HG02623 (cell line): ENCODE measurements around the gene RASAL1.
"Not testable (repeated sequence)": the region's sequence is repeated elsewhere in the genome, so short reads cannot be mapped to it uniquely, and the experiment has no call there.

Source experiments
- ATAC-seq: cut with Tn5 transposase; IDR thresholded peaks from one replicate; pipeline ENCODE4 v1.9.1; 2021; ENCODE audit warnings: moderate library complexity; ENCODE audit not compliant: unreplicated experiment

RASAL1 gene

GRCh38 chr12:113119980-113120669 is 15.4 kb downstream of the RASAL1 start:
- no peak for ATAC-seq

GRCh38 chr12:113118142-113118541 is 17.4 kb downstream of the RASAL1 start:
- ATAC-seq = no peak

GRCh38 chr12:113117684-113118083 is 17.9 kb downstream of the RASAL1 start:
- not testable (repeated sequence) for ATAC-seq

- no peak for ATAC-seq
Measured at GRCh38 chr12:113116875-113117274, 18.7 kb downstream of the RASAL1 start.

- ATAC-seq = no peak
Measured at GRCh38 chr12:113115455-113116126, 20.0 kb downstream of the RASAL1 start.

GRCh38 chr12:113114447-113115178 is 20.9 kb downstream of the RASAL1 start:
- ATAC-seq = no peak

GRCh38 chr12:113113397-113113796 is 22.2 kb downstream of the RASAL1 start:
- ATAC-seq = no peak

- ATAC-seq = no peak
Measured at GRCh38 chr12:113112043-113112899, 23.3 kb downstream of the RASAL1 start.

GRCh38 chr12:113111247-113111646 is 24.3 kb downstream of the RASAL1 start:
- no peak for ATAC-seq

GRCh38 chr12:113109872-113110599 is 25.5 kb downstream of the RASAL1 start:
- no peak for ATAC-seq

- no peak for ATAC-seq
Measured at GRCh38 chr12:113109360-113109759, 26.2 kb downstream of the RASAL1 start.

GRCh38 chr12:113108308-113108707 is 27.3 kb downstream of the RASAL1 start:
- ATAC-seq = no peak

- no peak for ATAC-seq
Measured at GRCh38 chr12:113106361-113106760, 29.2 kb downstream of the RASAL1 start.

GRCh38 chr12:113105606-113106271 is 29.8 kb downstream of the RASAL1 start:
- ATAC-seq = no peak

GRCh38 chr12:113104953-113105510 is 30.5 kb downstream of the RASAL1 start:
- ATAC-seq = no peak

- no peak for ATAC-seq
Measured at GRCh38 chr12:113103756-113104450, 31.7 kb downstream of the RASAL1 start.

GRCh38 chr12:113102811-113103210 is 32.8 kb downstream of the RASAL1 start:
- ATAC-seq = no peak

GRCh38 chr12:113101751-113102150 is 33.8 kb downstream of the RASAL1 start:
- no peak for ATAC-seq

GRCh38 chr12:113099764-113100163 is 35.8 kb downstream of the RASAL1 start:
- no peak for ATAC-seq
